ENCODE measurements around the gene SPDEF. TPM values are rescaled to one million over a fixed set of nuclear protein-coding genes. Genes with fewer than 3 reads are reported as not detected.

SPDEF gene
- total and polyA plus RNA-seq, 2 donors (not counting 1 experiment from before 2014, with no cell fraction given) = 0.10 TPM; not detected in 1

GRCh38 chr6:34511214-34511914 lies 44.8 kb downstream of the SPDEF start:
- CTCF ChIA-PET = no interaction called here
- no peak overlapping the region for H3K27ac Mint-ChIP-seq
- ATAC-seq (ENCODE audit: low read depth) = no peak

More at GRCh38 chr6:34511214-34511914, 44.8 kb downstream of the SPDEF start:
- Histone ChIP-seq H2AFZ (ENCODE audit: insufficient read depth, low read depth, low read length, poor library complexity, severe bottlenecking) (no peak overlapping the region), H3K27ac (ENCODE audit: low read length in 2 of 2) (no peak overlapping the region), H3K36me3 (replicated peaks in 1 of 2; ENCODE audit: control extremely low read depth in 1 of 2, control insufficient read depth in 1 of 2, extremely low read depth in 1 of 2, insufficient read depth in 2 of 2, low read length in 1 of 2) (no peaks in the 10 kb centered on the region), H3K4me3 (ENCODE audit: control extremely low read depth in 1 of 5, extremely low read depth in 1 of 5, insufficient read depth in 1 of 5, low read depth in 2 of 5, low read length in 4 of 5) (no peak overlapping the region), H3K79me2 (ENCODE audit: control insufficient read depth, insufficient read depth, low read length) (no peaks in the 10 kb centered on the region), H3K4me1 (ENCODE audit: control insufficient read depth in 2 of 2, insufficient read depth in 2 of 2, low read length in 2 of 2) (no peaks in the 10 kb centered on the region), H3K9me3 (ENCODE audit: control extremely low read depth in 1 of 3, control insufficient read depth in 2 of 3, insufficient read depth in 1 of 3, low read length in 2 of 3) (peaks cover 0 to 6% (median 5%) of the 10 kb centered on the region in 3 donors), H3K9ac (ENCODE audit: low read length) (no peak overlapping the region), H4K20me1 (ENCODE audit: control insufficient read depth, insufficient read depth, low read length, poor library complexity, severe bottlenecking) (no peaks in the 10 kb centered on the region), H3K27me3 (replicated peaks in 1 of 4; ENCODE audit: control extremely low read depth in 1 of 4, control insufficient read depth in 3 of 4, insufficient read depth in 4 of 4, low read length in 3 of 4) (peaks cover 0 to 10% (median 0%) of the 10 kb centered on the region in 4 experiments), H3K4me2 (replicated peaks; ENCODE audit: low read depth, low read length, poor library complexity, severe bottlenecking) (no peak overlapping the region)
- DNase-seq = no peak
- Mint-ChIP-seq H3K9me3 (ENCODE audit: insufficient read depth) (peaks cover 8% of the 10 kb centered on the region), H3K4me1 (no peaks in the 10 kb centered on the region), H3K27me3 (peaks cover 11% of the 10 kb centered on the region), H3K4me3 (no peak overlapping the region)
- intact Hi-C loops (cut with micrococcal nuclease) = no loop called here
- 91% methylated on average over 3 of the region's 6 CpGs for WGBS (ENCODE audit: insufficient coverage)
- TF ChIP-seq CTCF (IDR thresholded peaks at IDR 0.05) = no peak
- no peak for TF ChIP-seq EZH2 (IDR thresholded peaks at IDR 0.05; ENCODE audit: borderline replicate concordance, insufficient read depth, low read depth, low read length, poor library complexity, severe bottlenecking)
- POLR2A ChIA-PET = no interaction called here

Measured in B cell (primary cell).